ENCODE results near the gene FLNB.

Gene FLNB

DNA sequence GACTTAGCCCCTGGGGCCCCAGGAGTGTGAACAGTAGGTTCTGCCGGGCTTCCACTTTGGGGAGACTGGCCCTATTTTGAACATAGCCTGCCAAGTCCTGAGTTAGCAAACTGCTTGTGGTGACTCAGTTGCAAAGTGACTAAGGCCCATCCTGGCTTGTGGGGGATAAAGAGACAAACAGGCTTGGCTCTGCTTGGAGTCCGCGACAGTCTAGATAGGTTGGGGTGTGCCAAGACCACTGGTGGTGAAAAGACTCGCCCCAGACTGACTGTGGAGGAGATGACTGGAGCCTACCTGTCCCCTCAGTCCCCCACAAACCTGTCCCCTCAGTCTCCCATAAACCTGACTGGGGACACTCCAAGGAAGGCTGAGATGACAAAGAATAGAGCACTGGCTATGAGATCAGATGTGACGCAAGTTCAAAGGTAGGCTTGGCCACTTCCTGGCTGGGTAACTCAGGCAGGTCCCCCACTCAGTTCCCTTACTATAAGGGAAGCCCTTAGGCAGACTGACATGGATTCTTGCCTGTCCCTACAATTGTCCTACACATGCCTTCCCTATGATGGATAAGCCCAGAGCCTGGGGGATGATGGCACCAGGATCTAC, 198.3 kb downstream of the FLNB start:
- H3K4me3 ChIP-seq (replicated peaks; ENCODE audit: low read depth, low read length) = no peak overlapping the region
- no peak for DNase-seq (ENCODE audit: extremely low read depth, low read depth)
- TF ChIP-seq, protein P1, sequence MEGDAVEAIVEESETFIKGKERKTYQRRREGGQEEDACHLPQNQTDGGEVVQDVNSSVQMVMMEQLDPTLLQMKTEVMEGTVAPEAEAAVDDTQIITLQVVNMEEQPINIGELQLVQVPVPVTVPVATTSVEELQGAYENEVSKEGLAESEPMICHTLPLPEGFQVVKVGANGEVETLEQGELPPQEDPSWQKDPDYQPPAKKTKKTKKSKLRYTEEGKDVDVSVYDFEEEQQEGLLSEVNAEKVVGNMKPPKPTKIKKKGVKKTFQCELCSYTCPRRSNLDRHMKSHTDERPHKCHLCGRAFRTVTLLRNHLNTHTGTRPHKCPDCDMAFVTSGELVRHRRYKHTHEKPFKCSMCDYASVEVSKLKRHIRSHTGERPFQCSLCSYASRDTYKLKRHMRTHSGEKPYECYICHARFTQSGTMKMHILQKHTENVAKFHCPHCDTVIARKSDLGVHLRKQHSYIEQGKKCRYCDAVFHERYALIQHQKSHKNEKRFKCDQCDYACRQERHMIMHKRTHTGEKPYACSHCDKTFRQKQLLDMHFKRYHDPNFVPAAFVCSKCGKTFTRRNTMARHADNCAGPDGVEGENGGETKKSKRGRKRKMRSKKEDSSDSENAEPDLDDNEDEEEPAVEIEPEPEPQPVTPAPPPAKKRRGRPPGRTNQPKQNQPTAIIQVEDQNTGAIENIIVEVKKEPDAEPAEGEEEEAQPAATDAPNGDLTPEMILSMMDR (IDR thresholded peaks at IDR 0.05; ENCODE audit: low read depth, low read length, missing control alignments) = no peak

DNA sequence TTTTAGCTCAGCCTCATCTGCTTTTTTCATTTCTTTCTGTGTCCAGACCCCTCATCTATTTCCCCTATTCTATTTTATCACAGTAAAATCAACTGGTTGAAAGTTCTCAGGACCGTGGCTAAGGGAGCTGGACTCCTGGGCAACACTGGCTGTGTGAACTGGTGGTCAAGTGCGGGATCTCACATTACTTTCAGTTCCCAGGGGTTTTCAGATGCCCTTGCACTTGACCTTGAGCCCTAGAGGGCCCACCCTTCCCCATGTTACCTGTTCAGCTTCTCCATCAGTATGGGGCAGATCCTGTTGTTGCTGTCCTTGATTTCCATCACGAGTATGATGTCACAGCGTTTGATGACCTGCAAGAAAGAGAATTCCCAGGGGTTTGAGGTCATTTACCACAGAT, 199.7 kb downstream of the FLNB start:
- DNase-seq (ENCODE audit: extremely low read depth, low read depth) = no peak
- H3K4me3 ChIP-seq (replicated peaks; ENCODE audit: low read depth, low read length) = no peak overlapping the region
- TF ChIP-seq, protein P1 (IDR thresholded peaks at IDR 0.05; ENCODE audit: low read depth, low read length, missing control alignments) = no peak

DNA sequence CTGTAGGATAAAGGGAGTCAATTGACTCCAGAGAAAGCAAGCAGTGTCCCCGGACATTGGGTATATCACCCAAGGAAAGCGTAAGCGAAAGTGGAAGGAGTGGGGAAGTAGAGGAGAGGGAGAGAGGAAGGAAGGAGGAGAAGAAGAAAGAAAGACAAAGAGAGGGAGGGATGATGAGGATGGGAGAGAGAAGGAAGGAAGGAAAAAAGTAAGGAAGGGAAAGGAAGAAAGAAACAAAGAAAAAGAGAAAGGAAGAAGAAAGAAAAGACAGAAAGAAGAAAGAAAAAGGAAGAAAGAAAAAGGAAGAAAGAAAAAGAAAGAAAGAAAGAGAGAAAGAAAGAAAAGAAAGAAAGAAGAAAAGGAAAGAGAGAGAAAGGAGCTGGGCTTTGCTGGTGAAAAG, 201.7 kb downstream of the FLNB start:
- DNase-seq (ENCODE audit: extremely low read depth, low read depth) = no peak
- no peak overlapping the region for H3K4me3 ChIP-seq (replicated peaks; ENCODE audit: low read depth, low read length)
- TF ChIP-seq, protein P1 (IDR thresholded peaks at IDR 0.05; ENCODE audit: low read depth, low read length, missing control alignments) = no peak

DNA sequence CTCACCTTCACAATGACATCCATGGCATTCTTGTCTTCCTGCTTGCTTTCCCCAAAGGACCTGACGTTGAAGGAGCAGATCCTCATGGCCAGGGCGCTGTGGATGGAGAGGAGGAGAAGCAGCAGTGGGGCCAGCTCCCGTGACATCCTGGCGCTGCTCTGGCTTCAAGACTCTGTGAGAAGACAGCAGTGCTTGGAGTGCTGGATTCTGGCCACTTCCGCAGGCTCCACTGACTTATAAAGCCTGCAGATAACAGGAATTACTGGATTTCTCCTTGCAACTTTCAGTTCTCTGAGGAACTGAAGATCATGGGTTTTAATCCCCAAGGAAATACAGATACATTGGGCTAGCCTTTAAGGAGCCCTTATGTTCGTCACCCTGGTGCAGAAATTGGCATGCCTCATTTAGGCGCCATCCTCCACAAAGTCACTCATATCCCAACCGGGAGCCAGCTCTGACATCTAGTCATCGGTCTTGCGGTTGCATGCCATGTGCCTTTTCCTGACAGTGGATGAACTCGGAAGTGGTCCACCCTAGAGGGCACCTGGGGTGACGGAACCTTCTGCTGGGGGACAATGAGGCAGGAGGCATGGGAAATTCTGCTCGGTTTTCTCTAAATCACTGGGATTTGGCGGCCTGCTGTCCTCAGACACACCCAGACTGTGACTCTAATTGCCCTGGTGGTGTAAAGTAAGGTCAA, 202.7 kb downstream of the FLNB start, which contains the start of gene DNASE1L3:
Gene DNASE1L3 (minus strand): TSS at position 212 of the 700 bp plus-strand sequence. CDS start 66 bp downstream, at position 146.
- DNase-seq (ENCODE audit: extremely low read depth, low read depth) = no peak
- TF ChIP-seq, protein P1 (IDR thresholded peaks at IDR 0.05; ENCODE audit: low read depth, low read length, missing control alignments) = no peak
- no peak within 1 kb of the TSS for H3K4me3 ChIP-seq (replicated peaks; ENCODE audit: low read depth, low read length)

DNA sequence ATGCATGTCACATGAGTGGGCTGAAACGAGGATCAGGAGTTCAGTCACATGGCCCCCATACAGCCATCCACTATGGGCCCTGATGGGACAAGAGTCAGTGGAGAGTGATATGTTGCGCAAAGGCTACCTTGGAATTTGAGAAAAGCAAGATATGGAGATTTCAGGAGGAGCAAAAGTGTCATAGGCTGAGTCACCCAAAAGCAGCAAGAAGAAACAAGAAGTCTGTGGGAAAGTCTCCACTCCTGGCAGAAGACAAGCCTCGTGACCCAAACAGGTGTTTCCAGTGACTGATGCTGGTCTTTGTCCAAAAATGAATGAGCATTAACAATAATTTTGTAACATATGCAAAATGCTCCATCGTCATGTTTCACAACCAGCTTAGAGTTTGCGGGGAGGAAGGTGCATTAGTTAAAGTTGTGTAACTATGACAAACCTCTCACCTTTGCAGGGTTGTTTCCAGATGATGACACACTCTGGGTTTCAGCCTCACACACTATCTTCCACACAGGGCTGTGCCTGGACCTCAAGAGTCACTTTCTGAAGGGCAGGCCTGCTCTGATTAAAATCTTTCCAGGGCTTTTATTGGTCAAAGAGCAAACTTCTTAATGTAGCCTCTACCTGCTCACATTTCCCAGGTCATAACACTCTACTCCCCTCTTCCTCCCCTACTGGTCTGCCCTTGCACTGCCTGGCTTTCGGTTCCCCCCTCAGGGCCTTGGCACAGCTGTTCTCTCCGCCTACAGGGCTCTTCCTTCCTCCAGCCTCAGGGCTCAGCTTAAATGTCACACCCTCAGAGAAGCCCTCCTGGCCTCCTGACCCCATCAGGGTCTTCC, 206.5 kb downstream of the FLNB start:
- DNase-seq (ENCODE audit: extremely low read depth, low read depth) = no peak
- TF ChIP-seq, protein P1 (IDR thresholded peaks at IDR 0.05; ENCODE audit: low read depth, low read length, missing control alignments) = no peak
- no peak overlapping the region for H3K4me3 ChIP-seq (replicated peaks; ENCODE audit: low read depth, low read length)

DNA sequence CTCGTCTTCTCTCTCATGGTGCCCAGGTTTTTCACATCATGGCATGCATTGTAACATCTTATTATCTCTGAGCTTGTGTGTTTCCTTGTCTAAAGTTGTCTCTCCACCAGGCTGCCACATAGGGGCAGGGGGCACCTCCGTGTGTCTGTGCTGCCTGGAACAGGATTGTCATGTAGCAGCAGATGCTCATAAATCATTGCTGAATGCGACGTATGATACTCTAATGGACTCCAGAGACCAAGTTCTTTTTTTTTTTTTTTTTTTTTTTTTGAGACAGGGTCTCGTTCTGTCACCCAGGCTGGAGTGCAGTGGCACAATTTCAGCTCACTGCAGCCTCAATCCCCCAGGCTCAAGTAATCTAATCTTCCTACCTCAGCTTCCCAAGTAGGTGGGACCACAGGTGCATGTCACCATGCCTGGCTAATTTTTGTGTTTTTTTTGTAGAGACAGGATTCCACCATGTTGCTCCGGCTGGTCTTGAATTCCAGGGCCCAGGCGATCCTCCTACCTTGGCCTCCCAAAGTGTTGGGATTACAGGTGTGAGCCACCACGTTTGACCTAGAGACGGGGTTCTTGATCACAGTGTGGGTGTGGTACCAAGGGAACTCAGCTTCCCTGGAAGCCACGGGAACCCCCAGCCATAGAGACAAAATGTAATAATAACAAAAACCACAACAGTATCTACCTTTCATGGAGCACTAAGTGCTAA, 207.2 kb downstream of the FLNB start:
- TF ChIP-seq, protein P1 (IDR thresholded peaks at IDR 0.05; ENCODE audit: low read depth, low read length, missing control alignments) = no peak
- no peak overlapping the region for H3K4me3 ChIP-seq (replicated peaks; ENCODE audit: low read depth, low read length)
- no peak for DNase-seq (ENCODE audit: extremely low read depth, low read depth)

Measured in HFF-Myc (cell line).